ENCODE measurements around the gene SCT.

DNA sequence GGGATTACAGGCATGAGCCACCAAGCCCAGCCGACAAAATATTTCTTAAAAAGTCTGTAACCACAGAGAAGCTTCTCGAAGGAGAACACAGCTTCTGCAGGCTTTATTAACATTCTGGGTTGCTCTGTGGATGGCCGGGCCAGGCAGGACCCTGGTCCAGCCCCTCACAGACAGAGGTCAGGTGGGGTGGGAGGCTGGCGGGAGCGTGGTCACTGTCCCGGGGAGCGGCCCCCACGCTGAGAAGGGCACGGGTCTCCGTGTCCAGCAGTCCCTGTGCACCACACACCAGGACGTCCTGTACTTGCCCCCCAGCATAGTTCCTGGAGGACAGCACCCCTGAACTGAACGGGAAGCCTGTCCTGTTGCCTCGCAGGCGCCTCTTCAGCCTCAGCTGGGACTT is 29.4 kb upstream of the SCT start:
- TF ChIP-seq ARNTL (CRISPR knock-in tag; IDR thresholded peaks at IDR 0.05; ENCODE audit: borderline replicate concordance, low read depth), result no peak
- no peak for TF ChIP-seq ZFP30 (CRISPR knock-in tag; IDR thresholded peaks at IDR 0.05)
- no peak for TF ChIP-seq CSRNP3 (CRISPR knock-in tag; IDR thresholded peaks at IDR 0.05)
- TF ChIP-seq OSR1 (CRISPR knock-in tag; IDR thresholded peaks at IDR 0.05), result no peak

All from SK-N-SH treated with all-trans-retinoic acid at 6 μM for 48 hours (cell line).